Osteocyte (in vitro differentiated cells): ENCODE results near the gene ABHD4. TPM values are rescaled to one million over a fixed set of nuclear protein-coding genes. Genes with fewer than 3 reads are reported as not detected.

Experiments
- DNase-seq: peaks from one replicate; pipeline ENCODE4 v3.0.0; 2021; ENCODE audit warnings: mixed read lengths; ENCODE audit not compliant: unreplicated experiment; ENCODE audit errors: extremely low spot score
- H3K27ac Mint-ChIP-seq: one replicate; pipeline ENCODE4 v1.8.0; 2021; ENCODE audit warnings: mild to moderate bottlenecking, mixed read lengths; ENCODE audit not compliant: unreplicated experiment
- H3K27me3 Mint-ChIP-seq: one replicate; pipeline ENCODE4 v1.8.0; 2021; ENCODE audit warnings: mixed read lengths; ENCODE audit not compliant: unreplicated experiment
- H3K36me3 Mint-ChIP-seq: one replicate; pipeline ENCODE4 v1.8.0; 2021; ENCODE audit warnings: mixed read lengths; ENCODE audit not compliant: unreplicated experiment
- H3K4me1 Mint-ChIP-seq: one replicate; pipeline ENCODE4 v1.8.0; 2021; ENCODE audit warnings: mixed read lengths; ENCODE audit not compliant: unreplicated experiment
- H3K4me3 Mint-ChIP-seq: one replicate; pipeline ENCODE4 v1.8.0; 2021; ENCODE audit warnings: mild to moderate bottlenecking, moderate library complexity, mixed read lengths; ENCODE audit not compliant: unreplicated experiment
- H3K9me3 Mint-ChIP-seq: one replicate; pipeline ENCODE4 v1.8.0; 2021; ENCODE audit warnings: mixed read lengths; ENCODE audit not compliant: unreplicated experiment
- total RNA-seq: library from RNA; stranded (reverse); gene quantifications from 2 replicates; pipeline ENCODE4 v1.2.1, GENCODE V29; 2021
- TF ChIP-seq, protein P1 (sequence below): fragments of 200-600 bp; sonication (generic); IDR thresholded peaks from 2 replicates; pipeline ENCODE4 v1.5.0; 2021; ENCODE audit warnings: antibody characterized with exemption, mild to moderate bottlenecking, moderate library complexity

The ABHD4 gene
- total RNA-seq, 1 donor from 2014 or later, result 74.1 TPM

DNA sequence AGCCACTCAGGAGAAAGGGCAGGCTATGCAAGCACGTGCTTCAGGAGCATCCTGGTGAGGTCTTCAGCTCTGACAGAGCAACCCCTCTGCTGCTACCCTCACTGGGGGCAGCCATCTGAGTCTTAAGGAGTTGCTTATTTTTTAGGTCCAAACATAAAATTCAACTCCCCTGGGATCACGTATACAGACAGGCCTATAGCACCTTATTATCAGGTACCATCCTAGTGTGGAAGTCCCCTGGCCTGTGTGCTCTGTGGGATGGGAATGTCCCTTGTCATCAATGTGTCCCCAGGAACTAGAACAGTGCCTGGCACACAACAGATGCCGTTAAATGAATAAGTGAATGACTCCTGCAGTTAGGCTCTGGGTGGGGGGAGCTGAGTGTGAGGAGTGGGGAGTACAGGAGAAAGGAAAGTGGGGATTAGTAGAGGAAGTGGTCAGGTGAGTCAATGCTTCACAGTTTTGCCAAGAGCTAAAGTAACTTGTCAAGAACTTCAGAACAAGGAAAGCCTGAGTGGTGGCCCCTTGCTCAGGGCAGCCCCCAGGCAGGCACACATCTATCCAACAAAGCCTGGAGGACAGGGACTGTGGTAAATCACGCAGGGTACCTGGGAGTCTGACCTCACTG lies 42.6 kb upstream of the ABHD4 start:
- no peaks in the 10 kb centered on the region for H3K36me3 Mint-ChIP-seq
- no peak for DNase-seq
- no peak overlapping the region for H3K27ac Mint-ChIP-seq
- TF ChIP-seq, protein P1, sequence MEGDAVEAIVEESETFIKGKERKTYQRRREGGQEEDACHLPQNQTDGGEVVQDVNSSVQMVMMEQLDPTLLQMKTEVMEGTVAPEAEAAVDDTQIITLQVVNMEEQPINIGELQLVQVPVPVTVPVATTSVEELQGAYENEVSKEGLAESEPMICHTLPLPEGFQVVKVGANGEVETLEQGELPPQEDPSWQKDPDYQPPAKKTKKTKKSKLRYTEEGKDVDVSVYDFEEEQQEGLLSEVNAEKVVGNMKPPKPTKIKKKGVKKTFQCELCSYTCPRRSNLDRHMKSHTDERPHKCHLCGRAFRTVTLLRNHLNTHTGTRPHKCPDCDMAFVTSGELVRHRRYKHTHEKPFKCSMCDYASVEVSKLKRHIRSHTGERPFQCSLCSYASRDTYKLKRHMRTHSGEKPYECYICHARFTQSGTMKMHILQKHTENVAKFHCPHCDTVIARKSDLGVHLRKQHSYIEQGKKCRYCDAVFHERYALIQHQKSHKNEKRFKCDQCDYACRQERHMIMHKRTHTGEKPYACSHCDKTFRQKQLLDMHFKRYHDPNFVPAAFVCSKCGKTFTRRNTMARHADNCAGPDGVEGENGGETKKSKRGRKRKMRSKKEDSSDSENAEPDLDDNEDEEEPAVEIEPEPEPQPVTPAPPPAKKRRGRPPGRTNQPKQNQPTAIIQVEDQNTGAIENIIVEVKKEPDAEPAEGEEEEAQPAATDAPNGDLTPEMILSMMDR, result no peak
- no peaks in the 10 kb centered on the region for H3K9me3 Mint-ChIP-seq
- H3K4me3 Mint-ChIP-seq, result no peak overlapping the region
- H3K4me1 Mint-ChIP-seq, result peaks cover 35% of the 10 kb centered on the region
- H3K27me3 Mint-ChIP-seq, result no peaks in the 10 kb centered on the region

DNA sequence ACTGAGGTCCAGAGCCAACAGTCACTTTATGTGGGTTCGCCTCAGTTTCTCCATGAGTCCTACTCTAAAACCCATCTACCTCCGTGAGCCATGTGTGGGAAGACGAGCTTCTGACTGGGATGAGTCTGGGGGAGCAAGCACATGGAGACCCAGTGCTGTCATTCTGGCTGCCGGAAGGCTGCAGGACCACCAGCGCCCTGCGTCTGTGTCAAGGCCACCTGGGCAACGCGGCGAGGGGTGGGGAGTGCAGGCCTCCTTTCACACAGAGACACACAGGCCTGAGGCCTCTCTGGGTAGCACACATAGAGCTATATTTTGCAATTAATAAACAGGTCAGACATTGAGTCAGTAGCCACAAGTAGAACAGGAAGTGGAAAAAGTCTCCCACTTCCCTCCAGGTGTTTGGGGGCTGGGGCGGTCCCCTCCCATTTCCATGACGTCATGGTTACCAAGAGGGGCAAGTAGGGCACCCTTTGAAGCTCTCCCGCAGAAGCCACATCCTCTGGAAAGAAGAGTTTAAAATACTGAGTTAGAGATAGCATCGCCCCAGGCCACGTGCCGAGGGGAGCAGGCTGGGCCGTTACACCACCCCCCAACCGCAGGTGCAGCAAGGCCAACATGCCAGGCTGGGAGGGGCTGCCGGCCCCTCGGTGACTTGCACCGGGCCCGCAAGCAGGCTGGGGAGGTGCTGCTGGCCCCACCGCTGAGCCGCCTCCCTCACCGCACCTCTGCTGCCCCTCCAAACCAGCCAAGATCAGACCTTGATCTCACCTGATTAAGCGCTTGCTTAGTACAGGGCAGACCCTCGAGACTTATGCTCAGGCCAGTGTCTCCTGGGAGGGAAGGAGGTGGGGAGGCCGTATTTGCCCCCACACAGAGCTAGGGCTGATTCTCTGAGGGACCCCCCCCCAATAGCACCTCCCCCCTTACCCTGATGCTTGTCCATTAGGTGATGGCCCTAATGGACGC lies 41.8 kb upstream of the ABHD4 start:
- H3K27me3 Mint-ChIP-seq, result no peaks in the 10 kb centered on the region
- TF ChIP-seq, protein P1, result no peak
- H3K9me3 Mint-ChIP-seq, result no peaks in the 10 kb centered on the region
- DNase-seq, result no peak
- no peak overlapping the region for H3K4me3 Mint-ChIP-seq
- H3K27ac Mint-ChIP-seq, result peak overlapping the region; percentile 92
- H3K4me1 Mint-ChIP-seq, result peaks cover 27% of the 10 kb centered on the region
- H3K36me3 Mint-ChIP-seq, result peaks cover under 1% of the 10 kb centered on the region

DNA sequence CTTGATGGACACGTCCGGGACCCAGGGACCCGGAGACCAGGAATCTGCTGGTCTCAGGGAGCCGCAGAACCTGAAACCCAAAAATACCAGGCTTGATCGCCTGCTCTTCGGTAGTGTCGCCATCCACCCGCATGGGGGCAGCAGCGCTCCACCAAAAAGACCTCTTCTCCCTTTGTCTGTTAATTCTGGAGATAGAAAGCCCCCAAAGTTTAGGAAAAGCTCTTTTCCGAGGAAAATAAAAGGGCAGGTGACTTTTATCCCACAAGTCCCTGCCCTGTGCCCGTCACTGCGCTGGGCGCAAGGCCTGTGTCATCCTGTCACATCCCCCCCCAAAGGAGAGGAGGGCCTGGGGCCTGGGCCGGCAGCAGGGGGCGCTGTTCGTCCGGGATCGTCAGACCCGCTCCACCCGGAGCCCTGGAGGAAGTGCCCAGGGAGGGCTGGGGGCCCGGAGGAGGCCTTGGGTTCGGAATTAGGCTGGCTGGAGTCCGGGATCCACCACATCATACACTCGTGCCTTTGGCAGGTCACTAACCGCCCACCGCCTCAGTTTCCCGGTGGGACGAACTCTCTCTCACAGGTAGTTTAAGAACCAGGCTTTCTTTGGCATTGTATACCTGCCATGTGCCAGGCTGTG lies 41.0 kb upstream of the ABHD4 start:
- H3K9me3 Mint-ChIP-seq, result no peaks in the 10 kb centered on the region
- H3K4me1 Mint-ChIP-seq, result peaks cover 20% of the 10 kb centered on the region

DNA sequence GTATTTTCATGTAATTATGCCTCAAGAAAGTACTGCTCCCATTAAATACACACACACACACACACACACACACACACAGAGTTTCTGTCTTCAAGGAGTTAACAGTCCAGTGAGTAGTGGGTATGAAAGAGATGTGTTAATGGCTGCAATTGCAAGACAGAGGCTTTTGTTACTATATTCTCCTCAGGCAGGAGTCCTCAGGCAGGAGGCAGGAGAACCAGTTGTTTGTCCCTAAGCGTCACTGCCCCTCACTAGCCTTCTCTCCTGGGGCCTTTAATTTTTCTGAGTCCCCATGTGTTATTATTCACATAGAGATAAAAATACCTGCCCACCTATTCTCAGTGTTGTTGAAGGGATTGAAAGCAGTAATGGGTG lies 40.3 kb upstream of the ABHD4 start:
- Mint-ChIP-seq H3K4me3 (no peak overlapping the region), H3K4me1 (peaks cover 20% of the 10 kb centered on the region), H3K36me3 (peaks cover 5% of the 10 kb centered on the region), H3K9me3 (no peaks in the 10 kb centered on the region), H3K27ac (no peak overlapping the region), H3K27me3 (no peaks in the 10 kb centered on the region)
- DNase-seq, result no peak
- TF ChIP-seq, protein P1, result no peak

More for the DNA sequence above, 41.0 kb upstream of the ABHD4 start:
- peaks cover 5% of the 10 kb centered on the region for H3K36me3 Mint-ChIP-seq
- H3K27me3 Mint-ChIP-seq, result no peaks in the 10 kb centered on the region
- TF ChIP-seq, protein P1, result peak; percentile 100
- H3K27ac Mint-ChIP-seq, result peak overlapping the region; percentile 92
- peak; percentile 95 for DNase-seq
- peak overlapping the region; percentile 71 for H3K4me3 Mint-ChIP-seq
